ENCODE measurements around the gene OSTN. TPM values are rescaled to one million over a fixed set of nuclear protein-coding genes. Genes with fewer than 3 reads are reported as not detected.

Gene OSTN
- total RNA-seq, 1 experiment from 2014 or later: not detected

DNA sequence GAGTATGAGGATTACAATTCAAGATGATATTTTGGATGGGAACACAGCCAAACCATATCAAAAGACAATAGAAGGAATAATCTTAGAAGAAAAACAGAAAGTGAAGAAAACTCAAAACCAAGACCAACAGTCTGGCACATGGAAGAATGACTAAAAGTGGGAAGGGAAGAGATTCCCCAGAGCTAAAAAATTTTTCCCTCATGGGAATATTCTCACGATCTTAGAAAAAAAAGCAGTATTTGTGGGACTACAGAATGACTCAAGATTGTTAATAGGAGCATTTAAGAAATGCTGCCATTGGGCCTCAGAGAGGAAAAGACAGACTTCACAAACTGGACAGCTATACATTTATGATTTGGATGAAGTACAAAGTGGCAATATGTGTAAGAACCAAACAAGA, 18.3 kb downstream of the OSTN start:
- no peak overlapping the region for H3K27ac ChIP-seq (ENCODE audit: low read depth, low read length)
- CTCF ChIA-PET: no interaction called here

DNA sequence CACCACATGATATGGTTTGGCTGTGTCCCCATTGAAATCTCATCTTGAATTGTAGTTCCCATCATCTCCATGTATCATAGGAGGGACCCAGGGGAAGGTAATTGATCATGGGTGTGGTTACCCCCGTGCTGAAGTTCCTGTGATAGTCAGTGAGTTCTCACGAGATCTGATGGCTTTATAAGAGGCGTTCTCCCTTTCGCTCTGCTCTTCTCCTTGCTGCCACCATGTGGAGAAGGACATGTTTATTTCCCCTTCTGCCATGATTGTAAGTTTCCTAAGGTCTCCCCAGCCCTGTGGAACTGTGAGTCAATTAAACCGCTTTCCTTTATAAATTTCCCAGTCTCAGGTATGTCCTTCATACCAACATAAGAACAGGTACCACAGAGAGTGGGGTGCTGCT, 21.9 kb downstream of the OSTN start:
- POLR2A ChIA-PET: no interaction called here
- TF ChIP-seq SP1 (IDR thresholded peaks at IDR 0.05; ENCODE audit: low read depth): no peak
- TF ChIP-seq, protein P1, sequence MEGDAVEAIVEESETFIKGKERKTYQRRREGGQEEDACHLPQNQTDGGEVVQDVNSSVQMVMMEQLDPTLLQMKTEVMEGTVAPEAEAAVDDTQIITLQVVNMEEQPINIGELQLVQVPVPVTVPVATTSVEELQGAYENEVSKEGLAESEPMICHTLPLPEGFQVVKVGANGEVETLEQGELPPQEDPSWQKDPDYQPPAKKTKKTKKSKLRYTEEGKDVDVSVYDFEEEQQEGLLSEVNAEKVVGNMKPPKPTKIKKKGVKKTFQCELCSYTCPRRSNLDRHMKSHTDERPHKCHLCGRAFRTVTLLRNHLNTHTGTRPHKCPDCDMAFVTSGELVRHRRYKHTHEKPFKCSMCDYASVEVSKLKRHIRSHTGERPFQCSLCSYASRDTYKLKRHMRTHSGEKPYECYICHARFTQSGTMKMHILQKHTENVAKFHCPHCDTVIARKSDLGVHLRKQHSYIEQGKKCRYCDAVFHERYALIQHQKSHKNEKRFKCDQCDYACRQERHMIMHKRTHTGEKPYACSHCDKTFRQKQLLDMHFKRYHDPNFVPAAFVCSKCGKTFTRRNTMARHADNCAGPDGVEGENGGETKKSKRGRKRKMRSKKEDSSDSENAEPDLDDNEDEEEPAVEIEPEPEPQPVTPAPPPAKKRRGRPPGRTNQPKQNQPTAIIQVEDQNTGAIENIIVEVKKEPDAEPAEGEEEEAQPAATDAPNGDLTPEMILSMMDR (IDR thresholded peaks at IDR 0.05 in 2 of 3, conservative IDR thresholded peaks at IDR 0.05 in 1 of 3; ENCODE audit: borderline replicate concordance in 1 of 3, insufficient read depth in 1 of 3, low read depth in 2 of 3, low read length in 2 of 3): 0 out of 6 replicates have a peak, but pooled peaks have one; percentile 8 to 20 (median 19)
- TF ChIP-seq RAD21 (IDR thresholded peaks at IDR 0.05; ENCODE audit: low read depth): peak; percentile 35; the same call in 1 of the 2 replicates
- no peak overlapping the region for H3K9ac ChIP-seq (ENCODE audit: low read length)
- no peaks in the 10 kb centered on the region for H4K20me1 ChIP-seq (ENCODE audit: insufficient read depth)
- no peaks in the 10 kb centered on the region for H3K9me2 ChIP-seq (ENCODE audit: insufficient read depth)
- H3K27ac ChIP-seq (ENCODE audit: low read depth, low read length): no peak overlapping the region
- RAD21 ChIA-PET (ENCODE audit: low non-redundant PET in 1 of 2, low total read pairs in 2 of 2, uncharacterized antibody in 2 of 2, unreplicated experiment in 2 of 2): no interaction called here
- H3K4me1 ChIP-seq (ENCODE audit: control insufficient read depth in 1 of 2, insufficient read depth in 2 of 2, low read length in 2 of 2): no peaks in the 10 kb centered on the region
- H3K79me2 ChIP-seq (ENCODE audit: insufficient read depth, low read length): no peaks in the 10 kb centered on the region
- no peaks in the 10 kb centered on the region for H3K9me3 ChIP-seq (ENCODE audit: control insufficient read depth in 1 of 2, insufficient read depth in 1 of 2, low read depth in 1 of 2, low read length in 2 of 2)
- CTCF ChIA-PET: no interaction called here
- ATAC-seq (peak; percentile 55; the same call in 1 of the 2 replicates), DNase-seq (ENCODE audit: low read depth, low spot score) (peak; percentile 12)
- BruUV-seq (replicated peaks): no TSS peak
- intact Hi-C loops (cut with micrococcal nuclease): no loop called here
- no peak overlapping the region for H2AFZ ChIP-seq (ENCODE audit: low read depth, low read length, poor library complexity, severe bottlenecking)
- H3K4me2 ChIP-seq (ENCODE audit: low read length): no peak overlapping the region
- H3K36me3 ChIP-seq (ENCODE audit: control insufficient read depth in 1 of 2, insufficient read depth in 2 of 2, low read length in 2 of 2): no peaks in the 10 kb centered on the region
- no peaks in the 10 kb centered on the region for H3K27me3 ChIP-seq (ENCODE audit: insufficient read depth, low read length)
- H3K4me3 ChIP-seq (replicated peaks in 1 of 2; ENCODE audit: low read depth in 1 of 2, low read length in 2 of 2): no peak overlapping the region

More for the DNA sequence above, 18.3 kb downstream of the OSTN start:
- Histone ChIP-seq H2AFZ (ENCODE audit: low read depth, low read length, poor library complexity, severe bottlenecking) (no peak overlapping the region), H3K9me2 (ENCODE audit: insufficient read depth) (no peaks in the 10 kb centered on the region), H3K4me3 (replicated peaks in 1 of 2; ENCODE audit: low read depth in 1 of 2, low read length in 2 of 2) (no peak overlapping the region), H3K27me3 (ENCODE audit: insufficient read depth, low read length) (no peaks in the 10 kb centered on the region), H3K4me1 (ENCODE audit: control insufficient read depth in 1 of 2, insufficient read depth in 2 of 2, low read length in 2 of 2) (no peaks in the 10 kb centered on the region), H3K36me3 (ENCODE audit: control insufficient read depth in 1 of 2, insufficient read depth in 2 of 2, low read length in 2 of 2) (no peaks in the 10 kb centered on the region), H3K9me3 (ENCODE audit: control insufficient read depth in 1 of 2, insufficient read depth in 1 of 2, low read depth in 1 of 2, low read length in 2 of 2) (no peaks in the 10 kb centered on the region), H3K9ac (ENCODE audit: low read length) (no peak overlapping the region), H3K79me2 (ENCODE audit: insufficient read depth, low read length) (no peaks in the 10 kb centered on the region), H4K20me1 (ENCODE audit: insufficient read depth) (no peaks in the 10 kb centered on the region), H3K4me2 (ENCODE audit: low read length) (no peak overlapping the region)
- POLR2A ChIA-PET: no interaction called here
- DNase-seq (ENCODE audit: low read depth, low spot score): no peak
- TF ChIP-seq ZNF274 (IDR thresholded peaks at IDR 0.05; ENCODE audit: low read depth, low read length) (no peak), SP1 (IDR thresholded peaks at IDR 0.05; ENCODE audit: low read depth) (no peak), SRF (IDR thresholded peaks at IDR 0.05; ENCODE audit: low read depth) (no peak), RAD21 (IDR thresholded peaks at IDR 0.05; ENCODE audit: low read depth) (no peak), POLR2AphosphoS5 (IDR thresholded peaks at IDR 0.05; ENCODE audit: low read depth, low read length) (no peak)
- TF ChIP-seq, protein P2, sequence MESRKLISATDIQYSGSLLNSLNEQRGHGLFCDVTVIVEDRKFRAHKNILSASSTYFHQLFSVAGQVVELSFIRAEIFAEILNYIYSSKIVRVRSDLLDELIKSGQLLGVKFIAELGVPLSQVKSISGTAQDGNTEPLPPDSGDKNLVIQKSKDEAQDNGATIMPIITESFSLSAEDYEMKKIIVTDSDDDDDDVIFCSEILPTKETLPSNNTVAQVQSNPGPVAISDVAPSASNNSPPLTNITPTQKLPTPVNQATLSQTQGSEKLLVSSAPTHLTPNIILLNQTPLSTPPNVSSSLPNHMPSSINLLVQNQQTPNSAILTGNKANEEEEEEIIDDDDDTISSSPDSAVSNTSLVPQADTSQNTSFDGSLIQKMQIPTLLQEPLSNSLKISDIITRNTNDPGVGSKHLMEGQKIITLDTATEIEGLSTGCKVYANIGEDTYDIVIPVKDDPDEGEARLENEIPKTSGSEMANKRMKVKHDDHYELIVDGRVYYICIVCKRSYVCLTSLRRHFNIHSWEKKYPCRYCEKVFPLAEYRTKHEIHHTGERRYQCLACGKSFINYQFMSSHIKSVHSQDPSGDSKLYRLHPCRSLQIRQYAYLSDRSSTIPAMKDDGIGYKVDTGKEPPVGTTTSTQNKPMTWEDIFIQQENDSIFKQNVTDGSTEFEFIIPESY (IDR thresholded peaks at IDR 0.05; ENCODE audit: extremely low read depth, insufficient replicate concordance, low read length): no peak
- RAD21 ChIA-PET (ENCODE audit: low non-redundant PET in 1 of 2, low total read pairs in 2 of 2, uncharacterized antibody in 2 of 2, unreplicated experiment in 2 of 2): no interaction called here
- ATAC-seq: no peak
- BruUV-seq (replicated peaks): no TSS peak
- intact Hi-C loops (cut with micrococcal nuclease): no loop called here

Measured in HCT116 (cell line).